ENCODE results near the gene CABP1. TPM values are rescaled to one million over a fixed set of nuclear protein-coding genes. Genes with fewer than 3 reads are reported as not detected.
A peak's percentile ranks its signal among the peaks of the same experiment; 100 is the strongest.

The CABP1 gene
- total and polyA plus RNA-seq, 4 donors: 0.05 to 0.12 (median 0.08) TPM; not detected in 1

- no peaks in the 10 kb centered on the region for H3K9me3 ChIP-seq (ENCODE audit: control insufficient read depth in 4 of 4, low read length in 3 of 4)
- peaks cover 0 to 1% (median under 1%) of the 10 kb centered on the region in 4 donors for H3K4me1 ChIP-seq (ENCODE audit: control insufficient read depth in 4 of 4, insufficient read depth in 4 of 4, low read length in 3 of 4)
- DNase-seq (ENCODE audit: low spot score): no peak
- TF ChIP-seq MAX (IDR thresholded peaks at IDR 0.05): no peak
- TF ChIP-seq RXRA (IDR thresholded peaks at IDR 0.05): no peak
- no peak for TF ChIP-seq ZBTB33 (IDR thresholded peaks at IDR 0.05)
- no peak for TF ChIP-seq CTCF (IDR thresholded peaks at IDR 0.05; ENCODE audit: low read depth, low read length, missing input control)
- no peak for TF ChIP-seq YY1 (IDR thresholded peaks at IDR 0.05)
- no peak for TF ChIP-seq HNF4A (conservative IDR thresholded peaks at IDR 0.05)
- TF ChIP-seq FOXA1 (IDR thresholded peaks at IDR 0.05): no peak
- TF ChIP-seq FOXA2 (IDR thresholded peaks at IDR 0.05): no peak
- no peak for TF ChIP-seq NR2F2 (IDR thresholded peaks at IDR 0.05)
- TF ChIP-seq SP1 (IDR thresholded peaks at IDR 0.05): no peak
- no peak for TF ChIP-seq HNF4G (IDR thresholded peaks at IDR 0.05)
- no peak for TF ChIP-seq RAD21 (IDR thresholded peaks at IDR 0.05)
- no peak for TF ChIP-seq GABPA (IDR thresholded peaks at IDR 0.05 in 1 of 2, conservative IDR thresholded peaks at IDR 0.05 in 1 of 2)
- no peak for TF ChIP-seq REST (IDR thresholded peaks at IDR 0.05)
- no peak for TF ChIP-seq EGR1 (IDR thresholded peaks at IDR 0.05; ENCODE audit: low read depth in 2 of 2)
- TF ChIP-seq ATF3 (IDR thresholded peaks at IDR 0.05): no peak
- no peak for TF ChIP-seq TAF1 (conservative IDR thresholded peaks at IDR 0.05)
- TF ChIP-seq JUND (IDR thresholded peaks at IDR 0.05): no peak
- H3K27me3 ChIP-seq (ENCODE audit: control insufficient read depth in 4 of 4, insufficient read depth in 4 of 4, low read length in 3 of 4): no peaks in the 10 kb centered on the region
- H3K4me3 ChIP-seq (ENCODE audit: low read depth in 1 of 3, low read length in 3 of 3): no peak overlapping the region
- H3K27ac ChIP-seq (ENCODE audit: low read depth in 1 of 2, low read length in 2 of 2): peak overlapping the region in 1 of 2 donors; percentile 4
- no peak overlapping the region for H3K9ac ChIP-seq (ENCODE audit: low read depth in 1 of 2, low read length in 2 of 2)
- H3K36me3 ChIP-seq (ENCODE audit: control insufficient read depth in 4 of 4, insufficient read depth in 3 of 4, low read depth in 1 of 4, low read length in 3 of 4): peaks cover 14 to 67% (median 56%) of the 10 kb centered on the region in 4 donors
- 87% methylated on average over 3 of the region's 3 CpGs for WGBS
Observed at GRCh38 chr12:120698665-120699064, 58.2 kb downstream of the CABP1 start.
